GM21737 (cell line): ENCODE results near the gene IL19.

ENCODE experiments used
- ATAC-seq: cut with Tn5 transposase; IDR thresholded peaks from one replicate; pipeline ENCODE4 v1.9.1; 2021; ENCODE audit warnings: mild to moderate bottlenecking, moderate library complexity; ENCODE audit not compliant: unreplicated experiment

Gene IL19

GRCh38 chr1:206797534-206798383 is 27.2 kb downstream of the IL19 start:
- no peak for ATAC-seq

DNA sequence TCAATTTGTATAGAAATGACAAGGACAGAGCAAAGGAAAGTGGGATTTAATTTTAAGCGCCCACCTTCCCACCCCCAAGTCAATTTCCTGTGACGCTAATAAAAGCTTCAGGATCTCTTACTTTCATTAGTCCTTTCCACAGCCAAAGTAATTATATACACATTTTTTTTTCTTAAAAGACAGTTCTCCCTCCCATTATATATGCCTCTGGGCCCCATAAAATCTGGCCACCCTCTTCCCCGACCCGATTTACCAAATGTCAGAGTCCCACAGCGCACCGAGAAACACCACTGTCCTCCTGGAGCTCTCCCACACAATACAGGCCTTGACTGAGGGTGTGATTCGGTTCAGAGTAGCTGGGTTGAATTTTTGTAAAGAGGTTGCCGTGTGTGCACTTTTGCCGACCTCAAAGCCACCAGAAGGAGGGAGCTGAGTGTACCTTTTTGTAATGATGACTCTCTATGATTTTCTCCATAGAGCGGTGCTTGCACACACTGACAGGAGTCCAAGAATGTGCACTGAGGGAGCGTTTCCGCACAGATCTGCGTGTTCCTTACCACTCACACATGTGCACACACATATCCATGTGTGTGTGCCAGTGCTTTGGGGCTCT is 27.9 kb downstream of the IL19 start:
- no peak for ATAC-seq

- ATAC-seq = no peak
These were observed 28.7 kb downstream of the IL19 start for GRCh38 chr1:206799311-206799710.

GRCh38 chr1:206800411-206800810 is 29.8 kb downstream of the IL19 start:
- ATAC-seq = no peak

DNA sequence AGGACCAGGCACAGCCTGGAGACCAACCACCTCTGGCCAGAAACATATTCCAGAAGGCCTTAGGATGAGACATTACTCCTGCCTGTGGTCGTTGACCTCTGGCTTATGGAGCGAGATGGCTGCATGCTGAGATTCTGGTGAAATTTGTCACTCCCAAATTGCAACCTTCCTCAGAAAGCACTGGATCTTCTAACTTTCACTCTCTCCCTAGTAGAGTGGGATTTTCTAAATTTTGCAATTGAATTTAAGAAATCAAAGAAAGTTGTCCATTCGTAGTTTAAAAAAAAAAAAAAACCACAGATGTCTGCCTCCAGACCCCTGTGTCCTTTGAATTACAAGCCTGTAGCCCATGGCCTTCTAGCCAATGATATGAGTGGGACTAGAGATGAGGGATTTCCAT is 30.3 kb downstream of the IL19 start:
- no peak for ATAC-seq

- no peak for ATAC-seq
These were observed 30.9 kb downstream of the IL19 start for GRCh38 chr1:206801467-206801866.

DNA sequence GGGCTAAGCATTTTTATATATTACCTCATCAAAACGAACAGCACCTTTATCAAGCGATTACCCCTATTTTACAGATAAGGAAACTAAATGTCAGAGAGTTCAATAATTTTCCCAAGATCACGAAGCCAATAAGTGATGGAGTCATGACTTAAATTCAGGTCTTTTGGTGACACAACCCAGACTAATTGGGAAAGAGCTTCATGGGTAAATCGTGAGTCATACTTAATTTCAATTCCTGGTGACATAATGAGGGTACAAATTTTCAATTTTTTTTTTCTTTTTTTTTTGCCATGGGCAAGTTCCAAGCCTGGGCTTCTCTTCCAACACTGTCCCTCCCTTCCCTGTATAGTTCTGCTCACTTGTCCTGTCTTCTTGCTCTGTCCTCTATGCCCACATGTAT is 31.8 kb downstream of the IL19 start:
- ATAC-seq = no peak

DNA sequence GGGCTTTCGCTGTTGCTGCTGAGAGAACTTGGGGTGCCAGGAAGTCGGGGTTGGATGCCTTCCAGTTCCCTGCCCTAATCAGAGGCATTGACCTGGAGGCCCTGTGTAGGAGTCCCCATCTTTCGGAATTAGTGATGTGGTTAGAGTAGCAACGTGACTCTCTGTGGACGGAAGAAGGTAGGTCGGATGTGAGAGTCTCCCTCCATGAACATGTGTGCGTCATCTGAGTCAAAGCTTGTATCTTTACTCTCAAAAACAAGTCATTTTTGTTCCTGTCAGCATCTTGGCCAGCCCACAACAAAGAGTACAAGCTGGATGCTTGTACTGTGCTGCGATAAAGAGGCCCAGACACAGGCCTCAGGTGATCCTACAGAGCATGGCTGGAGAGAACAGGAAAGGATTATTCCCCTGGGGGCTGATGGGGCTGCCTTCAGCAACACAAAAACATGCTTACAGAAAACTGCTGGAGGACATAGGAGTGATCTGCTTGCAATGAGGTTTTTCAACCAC is 32.7 kb downstream of the IL19 start:
- ATAC-seq = peak; percentile 94

DNA sequence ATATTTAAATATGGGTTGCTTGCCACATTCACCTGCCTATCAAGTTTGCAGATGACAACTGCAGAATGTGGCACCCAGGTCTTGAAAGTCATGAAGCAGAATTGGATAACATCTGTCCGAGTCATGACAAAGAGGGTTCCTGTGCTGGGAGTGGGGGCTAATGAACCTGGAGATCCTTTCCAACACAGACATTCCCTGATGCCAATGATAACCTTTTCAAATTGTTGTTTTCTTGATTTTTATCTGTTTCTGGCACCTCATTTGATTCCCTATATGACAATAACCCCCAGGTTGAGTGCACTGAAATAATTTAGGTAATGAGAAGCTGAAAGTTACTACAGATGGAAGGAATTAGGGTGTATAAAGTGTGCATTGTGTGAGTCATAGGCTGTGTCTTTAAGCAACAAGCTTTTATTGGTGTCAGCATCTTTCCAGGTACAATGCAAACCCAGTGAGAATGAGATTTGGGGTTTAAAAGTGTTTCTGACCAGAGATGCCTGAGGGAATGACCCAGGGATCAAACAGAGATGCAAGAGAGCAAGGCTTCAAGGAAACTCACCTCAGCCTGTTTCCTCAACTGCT is 33.7 kb downstream of the IL19 start:
- no peak for ATAC-seq

DNA sequence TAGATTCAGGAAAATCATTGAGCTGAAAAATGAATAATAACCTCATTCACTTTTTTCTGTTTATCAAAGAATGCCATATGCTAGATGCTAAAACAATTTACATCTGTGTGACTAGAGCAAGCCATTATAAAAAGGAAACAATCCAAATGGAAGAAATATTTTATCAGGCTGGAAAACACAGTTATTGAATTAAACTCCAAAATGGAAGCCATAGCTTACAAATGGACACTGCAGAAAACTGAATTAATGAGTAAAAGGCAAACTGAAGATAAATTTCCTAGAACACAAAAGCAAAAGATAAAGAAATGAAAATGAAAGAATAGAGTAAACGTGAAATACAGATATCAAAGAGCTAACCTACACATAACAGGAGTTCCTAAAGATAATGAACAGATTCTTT is 34.8 kb downstream of the IL19 start:
- no peak for ATAC-seq

DNA sequence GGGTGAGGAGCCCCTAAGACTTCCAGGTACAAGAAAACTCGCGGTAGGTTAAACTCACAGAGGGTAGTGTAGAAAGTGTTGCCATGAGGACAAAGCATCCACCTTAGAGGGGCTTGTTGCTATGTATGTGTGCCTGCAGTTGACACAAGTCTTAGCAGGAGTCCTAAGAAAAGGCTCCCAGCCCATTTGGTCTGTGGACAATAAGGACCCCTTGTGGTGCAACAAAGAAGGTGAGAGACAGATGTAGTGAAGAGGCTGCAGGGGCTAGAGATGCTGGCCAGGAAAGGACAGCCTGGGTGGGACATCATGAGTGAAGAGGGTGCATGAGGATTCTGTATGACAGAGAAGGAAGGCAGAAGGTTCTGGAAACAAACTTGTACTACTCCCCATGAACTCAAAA is 38.0 kb downstream of the IL19 start:
- no peak for ATAC-seq

- no peak for ATAC-seq
These were observed 39.0 kb downstream of the IL19 start for GRCh38 chr1:206809504-206810084.

DNA sequence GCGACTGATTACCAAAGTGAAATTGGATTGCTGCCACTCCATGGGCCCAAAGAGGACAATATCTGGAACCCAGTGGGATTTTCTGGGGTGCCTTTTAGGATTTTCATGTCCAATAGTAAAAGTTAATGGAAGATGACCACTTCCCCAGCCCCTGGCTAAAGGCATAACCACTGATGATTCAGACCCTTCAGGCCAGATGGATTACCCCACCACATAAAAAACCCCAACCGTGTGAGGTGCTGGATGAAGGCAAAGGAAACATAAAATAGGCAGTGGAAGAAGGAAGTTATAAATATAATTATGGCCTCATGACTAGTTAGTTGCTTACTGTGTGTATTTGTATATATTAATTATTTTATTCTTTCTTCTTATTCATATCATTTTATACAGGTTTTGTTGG is 41.9 kb downstream of the IL19 start:
- ATAC-seq = no peak

GRCh38 chr1:206814716-206815341 is 44.3 kb downstream of the IL19 start:
- ATAC-seq = no peak

- peak; percentile 63 for ATAC-seq
These were observed 46.1 kb downstream of the IL19 start for GRCh38 chr1:206816390-206817287.

- no peak for ATAC-seq
These were observed 50.9 kb downstream of the IL19 start for GRCh38 chr1:206821493-206821892.

DNA sequence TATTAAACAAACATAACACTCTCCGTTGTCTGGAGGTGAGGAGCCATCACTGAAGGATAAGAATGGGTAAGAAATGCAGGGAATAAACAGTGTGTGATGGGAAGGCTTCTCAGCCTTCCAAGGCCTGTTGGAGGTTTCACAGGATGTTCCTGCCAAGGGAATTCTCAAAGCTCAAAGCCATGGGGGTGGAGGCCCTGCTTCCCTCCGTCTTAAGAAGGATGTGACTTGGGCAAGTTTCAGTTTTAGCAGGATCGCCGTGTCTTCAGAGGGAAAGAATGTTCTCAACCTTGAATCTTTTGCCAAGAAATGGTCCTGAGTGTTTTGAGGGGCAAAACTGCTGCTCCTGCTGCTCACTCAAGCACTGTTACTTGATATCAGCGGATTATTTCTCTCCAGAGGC is 53.2 kb downstream of the IL19 start:
- ATAC-seq = no peak

DNA sequence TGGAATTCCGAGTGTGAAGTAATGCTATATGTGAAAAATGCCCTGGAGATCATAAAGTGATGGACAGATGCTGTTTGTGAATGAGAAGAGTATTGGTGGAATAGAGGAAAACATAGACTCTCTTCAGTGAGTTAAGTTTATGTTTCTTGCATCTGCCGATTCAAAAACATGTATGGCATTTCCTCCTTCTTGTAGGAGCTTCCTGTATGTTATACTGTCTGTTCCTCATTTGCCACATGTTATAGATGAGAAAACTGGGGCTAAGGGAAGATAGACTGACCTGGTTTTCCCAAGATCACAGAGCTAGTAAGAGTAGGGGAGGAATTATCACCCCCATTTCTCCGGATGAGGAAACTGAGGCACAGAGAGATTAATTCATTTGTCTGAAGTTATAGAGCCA is 53.8 kb downstream of the IL19 start:
- no peak for ATAC-seq

- ATAC-seq = no peak
These were observed 55.8 kb downstream of the IL19 start for GRCh38 chr1:206826394-206826793.

- ATAC-seq = no peak
These were observed 57.5 kb downstream of the IL19 start for GRCh38 chr1:206828061-206828460.
